Nephron (organoid): ENCODE results near the gene BCL6.

Experiments
- H3K27ac Mint-ChIP-seq, 3 experiments: 2 replicates each; pipeline ENCODE4 v1.8.0; 2020; ENCODE audit warnings: mixed read lengths in 3 of 3, mild to moderate bottlenecking in 2 of 3, moderate library complexity in 1 of 3
- H3K27me3 Mint-ChIP-seq: 2 replicates; pipeline ENCODE4 v1.8.0; 2021; ENCODE audit warnings: low read depth, mild to moderate bottlenecking, moderate library complexity, mixed read lengths
- H3K36me3 Mint-ChIP-seq: 2 replicates; pipeline ENCODE4 v1.8.0; 2020; ENCODE audit warnings: low read depth, mixed read lengths
- H3K4me1 Mint-ChIP-seq: 2 replicates; pipeline ENCODE4 v1.8.0; 2020; ENCODE audit warnings: mixed read lengths
- H3K4me3 Mint-ChIP-seq, 3 experiments: 2 replicates each; pipeline ENCODE4 v1.8.0; 2020; ENCODE audit warnings: mild to moderate bottlenecking in 3 of 3, mixed read lengths in 3 of 3, moderate library complexity in 2 of 3
- H3K9me3 Mint-ChIP-seq: 2 replicates; pipeline ENCODE4 v1.8.0; 2020; ENCODE audit warnings: mixed read lengths
- TF ChIP-seq, protein P1 (sequence below), 3 experiments: fragments of 200-600 bp; sonication (generic); IDR thresholded peaks; one replicate each; pipeline ENCODE4 v1.5.0; 2021; ENCODE audit warnings: antibody characterized with exemption in 3 of 3; ENCODE audit not compliant: unreplicated experiment in 3 of 3

BCL6 gene

DNA sequence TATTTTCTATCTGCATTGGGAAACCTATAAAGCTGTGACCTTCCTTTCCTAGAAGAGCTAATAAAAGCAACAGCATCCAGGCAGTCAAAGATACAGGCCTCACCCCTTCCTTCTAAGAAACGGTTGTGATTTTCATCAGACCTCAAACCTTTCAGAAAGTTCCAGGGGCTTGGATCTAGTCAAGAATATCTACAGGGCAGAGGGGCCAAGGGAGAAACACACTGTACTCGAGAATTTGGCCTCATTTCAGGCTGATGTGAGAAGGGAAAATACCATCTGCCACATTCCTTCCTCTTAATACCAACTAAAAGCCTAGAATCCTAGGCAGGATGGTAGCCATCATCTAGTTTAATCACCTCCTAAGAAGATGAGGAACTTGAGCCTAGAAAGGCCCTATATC, 24.5 kb upstream of the BCL6 start:
- Mint-ChIP-seq H3K4me1 (no peaks in the 10 kb centered on the region), H3K27ac (no peak overlapping the region), H3K9me3 (no peaks in the 10 kb centered on the region), H3K27me3 (no peaks in the 10 kb centered on the region), H3K4me3 (no peak overlapping the region), H3K36me3 (no peaks in the 10 kb centered on the region)
- TF ChIP-seq, protein P1, sequence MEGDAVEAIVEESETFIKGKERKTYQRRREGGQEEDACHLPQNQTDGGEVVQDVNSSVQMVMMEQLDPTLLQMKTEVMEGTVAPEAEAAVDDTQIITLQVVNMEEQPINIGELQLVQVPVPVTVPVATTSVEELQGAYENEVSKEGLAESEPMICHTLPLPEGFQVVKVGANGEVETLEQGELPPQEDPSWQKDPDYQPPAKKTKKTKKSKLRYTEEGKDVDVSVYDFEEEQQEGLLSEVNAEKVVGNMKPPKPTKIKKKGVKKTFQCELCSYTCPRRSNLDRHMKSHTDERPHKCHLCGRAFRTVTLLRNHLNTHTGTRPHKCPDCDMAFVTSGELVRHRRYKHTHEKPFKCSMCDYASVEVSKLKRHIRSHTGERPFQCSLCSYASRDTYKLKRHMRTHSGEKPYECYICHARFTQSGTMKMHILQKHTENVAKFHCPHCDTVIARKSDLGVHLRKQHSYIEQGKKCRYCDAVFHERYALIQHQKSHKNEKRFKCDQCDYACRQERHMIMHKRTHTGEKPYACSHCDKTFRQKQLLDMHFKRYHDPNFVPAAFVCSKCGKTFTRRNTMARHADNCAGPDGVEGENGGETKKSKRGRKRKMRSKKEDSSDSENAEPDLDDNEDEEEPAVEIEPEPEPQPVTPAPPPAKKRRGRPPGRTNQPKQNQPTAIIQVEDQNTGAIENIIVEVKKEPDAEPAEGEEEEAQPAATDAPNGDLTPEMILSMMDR (IDR thresholded peaks at IDR 0.05; ENCODE audit: unreplicated experiment in 3 of 3): no peak

DNA sequence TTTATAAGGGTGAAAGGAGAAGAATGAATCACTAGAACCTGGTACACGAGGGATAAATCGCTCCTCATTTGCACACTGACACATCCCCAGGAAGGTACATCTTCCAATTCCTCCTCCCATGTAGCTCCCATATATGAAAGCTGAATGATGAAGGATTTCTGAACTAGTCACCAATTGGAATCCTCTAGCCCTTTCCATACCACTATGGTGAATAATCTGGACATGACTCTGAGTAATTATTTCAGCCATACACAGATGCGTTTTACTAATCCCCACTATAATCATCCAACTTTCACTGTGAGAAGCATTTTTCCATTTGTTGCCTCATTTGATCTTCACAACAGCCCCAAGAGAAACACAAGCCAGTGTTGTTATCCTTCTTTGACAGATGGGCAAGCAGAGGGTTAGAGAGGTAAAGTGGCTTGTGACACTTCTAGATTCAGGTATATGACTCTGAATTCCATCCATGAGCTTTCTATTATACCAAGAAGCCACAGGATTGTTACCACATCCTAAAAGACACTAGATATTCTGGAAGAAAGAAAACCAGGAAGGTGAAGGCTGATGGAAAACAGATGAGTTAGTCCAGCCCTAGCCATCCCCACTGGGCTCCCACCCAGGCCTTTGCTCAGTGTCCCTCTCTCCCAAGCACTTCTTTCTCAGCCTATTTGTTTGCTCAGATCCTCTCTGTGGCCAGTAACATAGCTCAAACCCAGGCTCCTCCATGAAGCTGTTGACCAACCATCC, 22.2 kb upstream of the BCL6 start:
- TF ChIP-seq, protein P1 (IDR thresholded peaks at IDR 0.05; ENCODE audit: unreplicated experiment in 3 of 3): no peak
- Mint-ChIP-seq H3K36me3 (no peaks in the 10 kb centered on the region), H3K4me3 (no peak overlapping the region), H3K27me3 (no peaks in the 10 kb centered on the region), H3K9me3 (no peaks in the 10 kb centered on the region), H3K4me1 (no peaks in the 10 kb centered on the region), H3K27ac (no peak overlapping the region)

DNA sequence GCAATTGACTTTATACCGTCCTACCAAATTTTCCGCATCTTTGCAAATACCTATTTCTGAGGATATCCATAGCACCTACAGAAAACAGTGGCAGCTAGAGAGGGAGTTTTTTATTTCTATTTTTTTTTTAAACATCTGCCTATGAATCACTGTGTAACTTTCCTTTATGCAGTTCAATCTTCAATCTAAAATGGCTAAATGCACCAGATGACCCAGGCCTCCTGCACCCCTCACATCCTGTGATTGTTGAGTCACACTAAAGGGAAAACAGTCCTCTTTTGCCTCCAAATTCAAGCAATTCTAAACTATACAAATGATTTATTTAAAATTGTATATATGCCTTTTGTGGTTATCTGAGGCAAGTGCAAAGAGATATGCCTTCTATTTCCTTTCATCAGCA, 20.1 kb upstream of the BCL6 start:
- no peak overlapping the region for H3K4me3 Mint-ChIP-seq
- H3K9me3 Mint-ChIP-seq: no peaks in the 10 kb centered on the region
- no peaks in the 10 kb centered on the region for H3K36me3 Mint-ChIP-seq
- no peaks in the 10 kb centered on the region for H3K4me1 Mint-ChIP-seq
- TF ChIP-seq, protein P1 (IDR thresholded peaks at IDR 0.05; ENCODE audit: unreplicated experiment in 3 of 3): no peak
- H3K27me3 Mint-ChIP-seq: no peaks in the 10 kb centered on the region
- no peak overlapping the region for H3K27ac Mint-ChIP-seq

DNA sequence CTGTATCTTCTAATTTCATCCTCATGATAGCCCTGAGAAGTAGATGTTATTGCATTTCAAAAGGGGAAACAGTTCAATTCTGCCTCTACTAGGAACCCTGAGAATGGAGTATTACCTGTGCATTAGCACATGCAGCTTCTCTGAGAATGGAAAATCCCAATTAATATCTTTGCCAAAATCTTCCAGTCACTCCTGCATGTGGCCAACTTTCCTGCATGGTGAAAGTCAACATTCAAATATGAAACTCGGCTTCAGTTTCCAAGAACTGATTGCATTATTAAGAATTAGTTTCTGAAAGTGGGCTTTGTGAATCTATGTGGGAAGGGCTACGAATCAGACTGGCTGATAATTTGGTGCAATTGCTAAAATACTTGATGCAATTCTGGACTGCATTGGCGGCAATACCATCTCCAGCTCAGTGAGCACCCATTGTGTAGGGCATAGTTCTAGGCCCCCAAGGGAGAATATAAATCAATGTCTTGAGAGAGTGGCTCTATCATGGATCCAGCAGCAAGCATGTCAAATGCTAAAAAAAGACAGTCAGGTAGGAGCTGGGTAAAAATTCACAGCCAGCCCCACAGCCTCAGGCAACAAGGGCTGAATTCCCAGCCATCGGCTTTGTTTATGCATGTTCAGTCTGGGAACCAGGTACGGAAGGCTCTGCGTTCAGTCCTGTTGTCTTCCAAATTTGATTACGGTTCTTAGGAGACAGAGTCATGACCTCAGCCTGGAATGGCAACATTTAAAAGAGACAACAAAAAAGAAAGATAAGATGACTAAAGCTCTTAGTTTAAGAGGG, 18.8 kb upstream of the BCL6 start:
- Mint-ChIP-seq H3K4me3 (no peak overlapping the region), H3K27ac (peak overlapping the region in 1 of 3 experiments; percentile 26), H3K27me3 (no peaks in the 10 kb centered on the region), H3K4me1 (no peaks in the 10 kb centered on the region), H3K36me3 (no peaks in the 10 kb centered on the region), H3K9me3 (no peaks in the 10 kb centered on the region)
- TF ChIP-seq, protein P1 (IDR thresholded peaks at IDR 0.05; ENCODE audit: unreplicated experiment in 3 of 3): no peak

DNA sequence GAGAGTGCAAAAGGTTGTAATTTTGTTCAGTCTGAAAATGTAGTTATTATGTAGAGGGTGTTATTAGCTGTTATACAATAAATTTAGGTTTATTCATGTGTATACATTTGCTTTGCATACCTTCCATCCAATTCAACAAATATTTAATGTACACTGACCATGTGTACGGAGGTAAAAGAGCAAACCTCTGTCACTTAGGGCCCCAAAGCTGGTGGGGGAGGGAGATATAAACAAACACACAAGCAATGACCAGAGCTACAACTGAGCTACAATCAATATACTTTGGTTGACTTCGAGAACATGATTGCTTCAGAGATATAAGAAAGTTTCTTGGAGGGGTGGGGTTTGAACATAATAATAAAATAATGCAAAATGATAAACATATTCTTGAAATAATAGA, 17.5 kb upstream of the BCL6 start:
- TF ChIP-seq, protein P1 (IDR thresholded peaks at IDR 0.05; ENCODE audit: unreplicated experiment in 3 of 3): no peak
- Mint-ChIP-seq H3K27me3 (no peaks in the 10 kb centered on the region), H3K4me1 (no peaks in the 10 kb centered on the region), H3K9me3 (no peaks in the 10 kb centered on the region), H3K4me3 (no peak overlapping the region), H3K27ac (no peak overlapping the region), H3K36me3 (no peaks in the 10 kb centered on the region)
